ENCODE measurements around the gene GCLC.

The GCLC gene

GRCh38 chr6:53487080-53487479, 57.8 kb downstream of the GCLC start:
- DNase-seq, result no peak

- no peak for DNase-seq
Measured at GRCh38 chr6:53486679-53487078, 58.2 kb downstream of the GCLC start.

DNA sequence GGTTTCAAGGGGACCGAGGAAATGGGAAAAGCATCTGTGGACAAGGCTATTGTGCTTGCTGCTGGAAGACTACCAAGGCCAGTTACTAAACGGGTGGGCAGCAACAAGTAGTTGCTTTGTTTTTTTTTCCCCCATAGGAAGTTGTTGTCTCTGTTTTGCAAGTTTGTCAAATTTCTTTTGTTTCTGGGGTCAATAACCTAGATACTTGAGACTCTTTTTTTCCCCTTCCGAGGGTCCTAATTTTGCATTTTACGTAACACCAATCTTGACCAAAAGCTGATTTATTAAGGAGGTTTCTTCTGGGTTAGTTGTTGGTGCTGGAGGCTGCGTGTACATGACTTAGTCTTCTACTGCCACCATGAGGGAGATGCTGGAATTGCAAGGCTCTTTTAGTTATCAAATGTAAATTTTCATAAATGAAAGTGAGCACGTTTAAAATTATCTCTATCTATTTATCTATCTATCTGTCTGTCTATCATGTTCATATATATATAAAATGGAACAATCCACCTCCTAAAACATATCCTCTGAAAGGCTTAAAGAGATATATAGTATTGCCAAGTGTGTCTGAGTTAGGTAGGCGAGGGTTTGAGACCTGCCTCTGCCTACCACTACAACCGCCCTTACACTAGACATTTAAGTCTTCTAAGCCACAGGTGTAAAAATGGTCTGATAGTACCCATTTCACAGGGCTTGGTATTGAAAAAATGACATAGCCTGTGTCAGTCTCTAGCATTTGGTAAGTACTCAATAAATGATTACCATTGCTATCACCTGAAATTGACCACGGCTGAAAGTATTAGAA, 60.2 kb downstream of the GCLC start:
- DNase-seq, result peak; percentile 92

- DNase-seq, result peak; percentile 98
Measured at GRCh38 chr6:53483423-53484353, 61.2 kb downstream of the GCLC start.

- no peak for DNase-seq
Measured at GRCh38 chr6:53481323-53481722, 63.6 kb downstream of the GCLC start.

- peak; percentile 41 for DNase-seq
Measured at GRCh38 chr6:53480774-53481173, 64.1 kb downstream of the GCLC start.

DNA sequence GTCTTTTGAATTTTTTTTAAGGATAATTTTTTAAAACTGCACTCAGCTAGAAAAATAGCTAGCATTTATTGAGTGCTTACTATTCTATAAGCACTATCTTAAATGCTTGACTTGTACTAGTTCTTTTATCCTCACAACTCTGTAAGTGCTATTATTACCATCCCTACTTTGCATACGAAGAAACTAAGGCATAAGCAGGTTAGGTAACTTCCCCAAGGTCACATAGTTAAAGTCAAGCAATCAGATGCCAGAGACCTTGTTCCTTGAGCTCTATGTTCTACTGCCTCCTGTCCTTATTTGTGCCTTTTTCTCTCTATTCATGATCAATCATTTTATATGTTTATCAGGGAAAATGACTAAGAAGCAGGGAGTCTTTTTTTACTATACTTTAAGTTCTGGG, 65.0 kb downstream of the GCLC start:
- DNase-seq, result no peak

DNA sequence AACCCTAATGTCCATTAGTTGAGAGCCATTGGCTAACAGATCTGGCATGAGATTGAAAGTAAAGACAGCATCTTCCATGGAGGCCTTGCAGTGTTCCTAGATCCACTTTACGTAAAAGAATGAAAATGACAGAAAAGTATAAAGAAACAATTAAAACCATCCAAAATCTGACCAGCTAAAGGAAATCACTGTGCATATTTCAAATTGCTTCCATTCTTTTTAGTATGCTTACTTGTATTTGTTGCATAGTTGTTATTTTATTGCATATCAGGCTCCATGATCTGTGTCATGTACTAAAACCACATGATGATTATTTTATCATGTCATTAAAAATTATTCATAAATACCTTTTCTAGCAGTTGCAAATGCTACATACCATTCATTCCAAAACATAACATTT, 67.9 kb downstream of the GCLC start:
- DNase-seq, result no peak

DNA sequence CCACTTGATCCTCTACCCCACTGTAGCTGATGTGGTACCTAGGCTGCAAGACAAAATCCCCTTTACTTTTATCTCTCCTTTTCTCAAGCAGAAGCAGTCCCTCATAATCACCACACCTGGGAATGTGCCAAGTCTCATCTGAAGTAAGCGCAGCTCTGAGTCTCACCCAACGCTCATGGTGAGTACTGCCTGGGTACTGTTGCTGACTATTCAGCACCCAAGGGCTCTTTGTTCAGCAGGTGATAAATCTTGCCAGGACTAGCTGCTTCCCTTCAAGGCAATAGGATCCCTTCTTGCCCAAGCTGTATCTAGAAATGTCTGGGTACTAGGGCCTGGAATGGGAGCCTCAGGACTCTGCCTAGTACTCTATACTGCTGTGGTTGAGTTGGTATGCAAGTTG, 70.9 kb downstream of the GCLC start:
- DNase-seq, result peak; percentile 24

DNA sequence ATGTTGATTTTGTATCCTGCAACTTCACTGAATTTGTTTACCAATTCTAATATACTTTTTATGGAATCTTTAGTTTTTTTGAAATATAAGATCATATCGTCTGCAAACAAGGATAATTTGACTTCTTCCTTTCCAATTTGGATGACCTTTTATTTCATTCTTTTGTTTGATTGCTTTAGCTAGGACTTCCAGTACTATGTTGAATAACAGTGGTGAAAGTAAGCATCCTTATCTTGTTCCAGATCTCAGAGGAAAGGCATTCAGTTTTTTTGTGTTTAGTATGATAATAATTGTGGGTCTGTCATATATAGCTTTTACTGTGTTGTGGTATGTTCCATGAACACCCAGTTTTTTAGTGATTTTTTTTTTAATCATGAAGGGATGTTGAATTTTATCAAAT, 75.7 kb downstream of the GCLC start:
- DNase-seq, result no peak

GRCh38 chr6:53466257-53466656, 78.6 kb downstream of the GCLC start:
- DNase-seq, result no peak

DNA sequence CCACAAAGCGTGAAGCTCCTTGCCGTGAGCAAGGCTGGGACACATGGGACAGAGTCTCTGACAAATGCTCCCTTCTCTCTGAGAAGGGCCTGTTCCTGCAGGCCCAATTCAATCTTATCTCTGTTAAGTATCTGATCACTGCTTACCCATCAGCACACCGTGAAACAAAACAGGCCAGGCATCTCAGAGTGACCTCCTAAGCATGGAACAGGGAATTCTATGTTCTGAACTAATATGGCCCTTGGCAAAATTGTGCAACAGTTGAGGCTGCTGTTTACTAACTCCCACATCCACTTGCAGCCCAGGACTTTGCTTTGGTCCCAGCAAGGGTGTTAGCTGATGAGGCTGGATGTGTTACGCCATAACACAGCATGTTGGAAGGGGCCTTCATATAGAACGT, 79.2 kb downstream of the GCLC start:
- DNase-seq, result no peak

DNA sequence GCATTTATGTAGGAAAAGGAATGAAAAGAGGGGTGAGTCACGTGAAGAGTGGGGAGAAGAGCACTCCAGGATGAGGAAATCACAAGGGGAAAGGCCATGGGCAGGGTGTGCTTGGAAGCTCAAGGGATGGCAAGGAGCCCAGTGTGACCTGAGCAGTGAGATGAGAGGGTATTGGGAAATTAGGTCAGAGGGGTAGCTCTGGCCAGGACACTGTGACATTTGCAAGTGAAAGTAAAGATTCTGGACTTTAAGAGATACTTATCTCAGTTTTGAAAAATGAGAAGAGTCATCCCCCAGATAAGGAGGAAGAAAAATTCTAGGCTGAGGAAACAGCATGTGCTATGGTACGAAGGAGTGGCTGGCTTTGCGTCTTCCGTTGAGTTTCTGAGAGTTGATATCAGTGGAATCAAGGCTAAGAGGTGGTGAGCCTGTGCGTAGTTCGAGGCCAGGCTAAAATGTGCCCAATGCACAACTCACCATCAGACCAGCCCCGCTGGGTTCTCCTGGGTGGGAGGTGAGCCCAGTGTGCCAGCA, 79.9 kb downstream of the GCLC start:
- DNase-seq, result peak; percentile 67

- DNase-seq, result no peak
Measured at GRCh38 chr6:53464483-53464882, 80.4 kb downstream of the GCLC start.

GRCh38 chr6:53461696-53462095, 83.2 kb downstream of the GCLC start:
- DNase-seq, result no peak

- DNase-seq, result peak; percentile 56
Measured at GRCh38 chr6:53461041-53461656, 83.8 kb downstream of the GCLC start.

- DNase-seq, result no peak
Measured at GRCh38 chr6:53458105-53458866, 86.6 kb downstream of the GCLC start.

DNA sequence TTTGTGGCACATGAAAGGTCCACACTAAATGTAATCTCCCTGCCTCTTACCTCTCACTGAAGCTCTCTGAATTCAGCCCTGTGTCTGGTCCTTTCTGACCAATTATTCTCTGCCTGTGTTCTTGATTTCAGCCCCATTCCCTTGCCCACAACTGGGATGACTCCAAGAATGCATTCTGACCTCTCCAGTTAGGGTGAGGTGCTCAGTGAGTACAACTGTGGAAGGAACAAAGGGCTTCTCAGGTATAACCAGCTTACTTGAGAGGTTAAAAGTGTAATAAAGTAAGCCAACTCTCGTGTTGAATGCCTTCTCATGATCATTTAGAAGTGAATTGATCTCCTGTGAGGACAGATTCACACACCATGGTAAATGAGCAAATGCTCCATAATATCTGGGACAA, 88.1 kb downstream of the GCLC start:
- no peak for DNase-seq

- DNase-seq, result no peak
Measured at GRCh38 chr6:53455678-53456077, 89.2 kb downstream of the GCLC start.

GRCh38 chr6:53451165-53451564, 93.7 kb downstream of the GCLC start:
- DNase-seq, result no peak

GRCh38 chr6:53447865-53448264, 97.0 kb downstream of the GCLC start:
- no peak for DNase-seq
